Esophagus muscularis mucosa (tissue), 4 donors: ENCODE results near the gene GLUD1. TPM values are rescaled to one million over a fixed set of nuclear protein-coding genes. Genes with fewer than 3 reads are reported as not detected.
A peak's percentile ranks its signal among the peaks of the same experiment; 100 is the strongest.
"Not testable (repeated sequence)": the region's sequence is repeated elsewhere in the genome, so short reads cannot be mapped to it uniquely, and the experiment has no call there.

Experiments
- DNase-seq: peaks from one replicate; pipeline ENCODE4 v3.0.0-alpha.2; 2017; ENCODE audit errors: extremely low spot score
- H3K27ac ChIP-seq, 4 donors: fragments of 200-600 bp; sonication (generic); replicated peaks in 1 of 4; 1 replicate in 3 of 4; 2 replicates in 1 of 4; pipeline ENCODE4 v1.5.1; 2016 to 2019; ENCODE audit warnings: mild to moderate bottlenecking in 1 of 4
- H3K27me3 ChIP-seq, 4 donors: fragments of 200-600 bp; sonication (generic); one replicate each; pipeline versions ENCODE4 v1.5.1 to v1.6.0; 2016 to 2019
- H3K36me3 ChIP-seq, 4 donors: fragments of 200-600 bp; sonication (generic); one replicate each; pipeline ENCODE4 v1.5.1; 2016 to 2019
- H3K4me1 ChIP-seq, 4 donors: fragments of 200-600 bp; sonication (generic); one replicate each; pipeline ENCODE4 v1.5.1; 2016 to 2019
- H3K4me3 ChIP-seq, 4 donors: fragments of 200-600 bp; sonication (generic); 1 replicate in 2 of 4; 2 replicates in 2 of 4; pipeline ENCODE4 v1.5.1; 2016 to 2019; ENCODE audit warnings: mild to moderate bottlenecking in 4 of 4, moderate library complexity in 1 of 4
- H3K9me3 ChIP-seq, 4 donors: fragments of 200-600 bp; sonication (generic); 1 replicate in 3 of 4; 2 replicates in 1 of 4; pipeline ENCODE4 v1.5.1; 2016 to 2019
- EP300 ChIP-seq: sonication (generic); formaldehyde crosslinking; IDR thresholded peaks from one replicate; pipeline ENCODE4 v1.6.1; 2017; ENCODE audit warnings: antibody characterized with exemption
- POLR2A ChIP-seq: fragments of 450-650 bp; IDR thresholded peaks from one replicate; pipeline ENCODE4 v1.6.1; 2017; ENCODE audit warnings: antibody characterized with exemption, moderate library complexity, mild to moderate bottlenecking, low read depth
- POLR2AphosphoS5 ChIP-seq, 2 donors: sonication (generic); formaldehyde crosslinking; IDR thresholded peaks; one replicate each; pipeline ENCODE4 v1.6.1; 2017; ENCODE audit warnings: antibody characterized with exemption in 2 of 2
- WGBS: methylation state at CpG from one replicate; pipeline ENCODE4 v1.1.5; 2018; 5-methylcytosine and 5-hydroxymethylcytosine counted together
- intact Hi-C: fragments of 100-400 bp; cut with DNase I; formaldehyde crosslinking; loops from one replicate; pipeline ENCODE4 v1.15.1; 2023
- total RNA-seq, 4 donors: library from RNA; depleted of rRNA; stranded (reverse); fragments of >200 nt; gene quantifications; one replicate each; pipeline versions ENCODE4 v1.1.0 to v1.2.1, GENCODE V29; 2016
- TF ChIP-seq, protein P1 (sequence below), 3 experiments: fragments of 200-600 bp in 2 of 3; fragments of 450-650 bp in 1 of 3; sonication (generic) in 2 of 3; IDR thresholded peaks; one replicate each; pipeline ENCODE4 v1.5.1; 2017 to 2019; ENCODE audit warnings: antibody characterized with exemption in 3 of 3, mild to moderate bottlenecking in 2 of 3, moderate library complexity in 1 of 3

GLUD1 gene
- total RNA-seq, 4 donors from 2014 or later = 152 to 187 (median 161) TPM

DNA sequence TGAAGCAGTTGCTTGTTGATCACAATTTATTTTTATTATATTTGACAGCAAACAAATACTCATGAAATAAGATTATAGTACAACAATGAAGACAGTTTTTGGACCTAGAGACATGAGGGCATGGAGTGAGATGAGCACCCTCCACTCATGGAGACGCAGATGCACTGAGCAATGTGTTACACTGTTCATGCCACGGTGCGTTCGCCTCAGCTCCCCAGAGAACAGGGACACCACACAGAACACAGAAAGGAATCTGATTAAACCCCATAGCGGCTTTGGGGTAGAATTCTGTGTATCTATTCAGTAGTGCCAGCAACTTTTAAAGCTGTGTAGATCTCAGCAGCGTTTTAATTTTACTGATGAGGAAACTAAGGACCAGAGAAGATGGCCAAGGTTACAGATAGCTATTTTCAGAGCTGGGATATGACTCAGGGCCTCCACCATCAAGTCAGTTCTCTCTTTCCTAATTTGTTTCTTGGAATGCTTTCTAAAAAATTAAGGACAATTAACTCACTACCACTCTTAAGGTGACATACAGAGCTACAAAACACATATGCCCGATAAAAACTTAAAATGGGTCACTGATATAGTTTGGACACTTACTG, 41.0 kb downstream of the GLUD1 start:
- WGBS = 89% methylated on average over 7 of the region's 7 CpGs
- DNase-seq = no peak
- H3K4me1 ChIP-seq = peaks cover 0 to 11% (median 3%) of the 10 kb centered on the region in 4 donors
- intact Hi-C loops = no loop called here
- no peaks in the 10 kb centered on the region for H3K9me3 ChIP-seq
- no peak overlapping the region for H3K4me3 ChIP-seq
- no peaks in the 10 kb centered on the region for H3K27me3 ChIP-seq
- TF ChIP-seq EP300 = no peak
- TF ChIP-seq POLR2AphosphoS5 (IDR thresholded peaks at IDR 0.05) = no peak
- TF ChIP-seq, protein P1, sequence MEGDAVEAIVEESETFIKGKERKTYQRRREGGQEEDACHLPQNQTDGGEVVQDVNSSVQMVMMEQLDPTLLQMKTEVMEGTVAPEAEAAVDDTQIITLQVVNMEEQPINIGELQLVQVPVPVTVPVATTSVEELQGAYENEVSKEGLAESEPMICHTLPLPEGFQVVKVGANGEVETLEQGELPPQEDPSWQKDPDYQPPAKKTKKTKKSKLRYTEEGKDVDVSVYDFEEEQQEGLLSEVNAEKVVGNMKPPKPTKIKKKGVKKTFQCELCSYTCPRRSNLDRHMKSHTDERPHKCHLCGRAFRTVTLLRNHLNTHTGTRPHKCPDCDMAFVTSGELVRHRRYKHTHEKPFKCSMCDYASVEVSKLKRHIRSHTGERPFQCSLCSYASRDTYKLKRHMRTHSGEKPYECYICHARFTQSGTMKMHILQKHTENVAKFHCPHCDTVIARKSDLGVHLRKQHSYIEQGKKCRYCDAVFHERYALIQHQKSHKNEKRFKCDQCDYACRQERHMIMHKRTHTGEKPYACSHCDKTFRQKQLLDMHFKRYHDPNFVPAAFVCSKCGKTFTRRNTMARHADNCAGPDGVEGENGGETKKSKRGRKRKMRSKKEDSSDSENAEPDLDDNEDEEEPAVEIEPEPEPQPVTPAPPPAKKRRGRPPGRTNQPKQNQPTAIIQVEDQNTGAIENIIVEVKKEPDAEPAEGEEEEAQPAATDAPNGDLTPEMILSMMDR (IDR thresholded peaks at IDR 0.05) = no peak
- no peak for TF ChIP-seq POLR2A
- H3K36me3 ChIP-seq = peaks cover 45 to 97% (median 89%) of the 10 kb centered on the region in 4 donors
- peak overlapping the region in 1 of 4 donors; percentile 4 for H3K27ac ChIP-seq

DNA sequence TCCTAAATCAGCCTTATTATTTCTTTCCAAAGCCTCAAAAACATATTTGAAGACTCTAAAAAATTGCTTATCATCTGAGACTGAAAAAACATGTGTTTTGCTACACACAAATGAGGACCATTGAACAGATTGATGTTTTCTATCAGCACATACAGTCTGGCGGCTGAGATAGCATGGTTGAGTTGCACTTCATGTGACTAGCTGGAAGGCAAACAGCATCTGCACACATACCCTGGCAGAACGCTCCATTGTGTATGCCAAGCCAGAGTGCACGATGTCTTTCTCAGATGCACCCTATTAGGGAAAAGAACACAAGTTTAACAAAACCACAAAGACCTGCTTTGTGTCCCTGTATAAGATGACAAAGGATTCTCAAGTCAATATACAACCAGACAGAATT, 41.5 kb downstream of the GLUD1 start:
- peaks cover 45 to 97% (median 88%) of the 10 kb centered on the region in 4 donors for H3K36me3 ChIP-seq
- TF ChIP-seq EP300 (no peak), POLR2AphosphoS5 (IDR thresholded peaks at IDR 0.05) (no peak), POLR2A (no peak)
- TF ChIP-seq, protein P1 (IDR thresholded peaks at IDR 0.05) = no peak
- H3K27ac ChIP-seq = no peak overlapping the region
- intact Hi-C loops = no loop called here
- DNase-seq = no peak
- no peaks in the 10 kb centered on the region for H3K9me3 ChIP-seq
- WGBS = 72% methylated on average over 3 of the region's 3 CpGs
- peaks cover 0 to 11% (median 3%) of the 10 kb centered on the region in 4 donors for H3K4me1 ChIP-seq
- no peak overlapping the region for H3K4me3 ChIP-seq
- no peaks in the 10 kb centered on the region for H3K27me3 ChIP-seq

DNA sequence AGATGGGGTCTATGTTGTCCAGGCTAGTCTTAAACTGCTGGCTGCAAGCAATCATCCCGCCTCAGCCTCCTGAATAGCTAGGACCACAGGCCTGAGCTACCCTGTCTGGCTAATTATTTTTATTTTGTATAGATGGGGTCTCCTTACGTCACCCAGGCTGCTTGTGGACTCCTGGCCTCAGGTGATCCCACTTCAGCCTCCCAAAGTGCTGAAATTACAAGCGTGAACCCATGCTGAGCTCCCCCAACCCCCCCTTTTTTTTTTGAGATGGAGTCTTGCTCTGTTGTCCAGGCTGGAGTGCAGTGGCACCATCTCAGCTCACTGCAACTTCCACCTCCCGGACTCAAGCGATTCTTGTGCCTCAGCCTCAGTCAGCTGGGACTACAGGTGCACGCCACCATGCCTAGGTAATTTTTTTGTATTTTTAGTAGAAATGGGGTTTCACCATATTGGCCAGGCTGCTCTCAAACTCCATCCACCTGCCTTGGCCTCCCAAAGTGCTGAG, 49.2 kb downstream of the GLUD1 start:
- 84% methylated on average over 6 of the region's 6 CpGs for WGBS
- H3K4me3 ChIP-seq = no peak overlapping the region

DNA sequence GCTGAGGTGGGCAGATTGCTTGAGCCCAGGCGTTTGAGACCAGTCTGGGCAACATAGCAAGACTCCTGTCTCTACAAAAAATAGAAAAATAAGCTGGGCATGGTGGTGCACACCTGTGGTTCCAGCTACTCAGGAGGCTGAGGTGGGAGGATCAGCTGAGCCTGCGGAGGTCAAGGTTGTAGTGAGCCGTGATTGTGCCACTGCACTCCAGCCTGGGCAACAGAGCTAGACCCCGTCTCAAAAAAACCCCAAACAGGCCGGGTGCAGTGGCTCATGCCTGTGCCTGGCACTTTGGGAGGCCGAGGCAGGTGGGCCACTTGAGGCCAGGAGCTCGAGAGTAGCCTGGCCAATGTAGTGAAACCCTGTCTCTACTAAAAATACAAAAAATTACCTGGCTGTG, 51.1 kb downstream of the GLUD1 start:
- H3K36me3 ChIP-seq = peaks cover 12 to 47% (median 17%) of the 10 kb centered on the region in 4 donors
- H3K27me3 ChIP-seq, H3K4me1 ChIP-seq, H3K27ac ChIP-seq, DNase-seq, H3K4me3 ChIP-seq, intact Hi-C loops: not testable (repeated sequence)
- 97% methylated on average over 6 of the region's 7 CpGs for WGBS
- peaks cover 0 to 12% (median 0%) of the 10 kb centered on the region in 4 donors for H3K9me3 ChIP-seq

More for the DNA sequence above, 49.2 kb downstream of the GLUD1 start:
- peaks cover 21 to 63% (median 33%) of the 10 kb centered on the region in 4 donors for H3K36me3 ChIP-seq
- DNase-seq = no peak
- H3K9me3 ChIP-seq = no peaks in the 10 kb centered on the region
- H3K27me3 ChIP-seq = no peaks in the 10 kb centered on the region
- no peak overlapping the region for H3K27ac ChIP-seq
- H3K4me1 ChIP-seq = no peaks in the 10 kb centered on the region
- intact Hi-C loops = no loop called here
- TF ChIP-seq, protein P1 (IDR thresholded peaks at IDR 0.05) = no peak
- TF ChIP-seq POLR2AphosphoS5 (IDR thresholded peaks at IDR 0.05) (no peak), POLR2A (no peak), EP300 (no peak)

DNA sequence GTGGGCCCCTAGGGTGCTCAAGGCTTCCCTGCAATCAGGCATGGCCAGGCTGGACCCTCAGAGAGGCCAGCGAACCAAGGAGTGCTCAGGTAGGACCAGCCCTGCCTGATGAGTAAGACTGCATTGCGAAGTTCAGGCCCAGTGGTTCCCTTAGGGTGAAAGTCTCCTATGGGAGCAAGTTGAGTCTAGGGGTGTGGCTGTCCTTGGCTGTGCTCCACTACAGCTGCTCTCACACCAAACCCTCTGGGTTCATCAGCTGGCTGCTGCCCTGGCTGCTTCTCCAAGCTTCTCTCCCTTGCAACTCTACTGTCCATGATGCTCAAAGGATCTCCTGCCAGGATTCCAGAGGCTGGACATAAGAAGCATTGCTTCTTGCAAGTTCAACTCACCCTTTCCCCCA, 55.9 kb downstream of the GLUD1 start:
- TF ChIP-seq POLR2A (no peak), POLR2AphosphoS5 (IDR thresholded peaks at IDR 0.05) (no peak), EP300 (no peak)
- TF ChIP-seq, protein P1 (IDR thresholded peaks at IDR 0.05) = no peak
- H3K27me3 ChIP-seq = no peaks in the 10 kb centered on the region
- WGBS = 100% methylated on average over 1 of the region's 2 CpGs
- peaks cover 0 to 12% (median 0%) of the 10 kb centered on the region in 4 donors for H3K9me3 ChIP-seq
- intact Hi-C loops = no loop called here
- no peak overlapping the region for H3K4me3 ChIP-seq
- H3K27ac ChIP-seq = no peak overlapping the region
- no peaks in the 10 kb centered on the region for H3K4me1 ChIP-seq
- peaks cover 0 to 5% (median 2%) of the 10 kb centered on the region in 4 donors for H3K36me3 ChIP-seq
- DNase-seq = no peak
